Neural cell (in vitro differentiated cells): Measurements from ENCODE around the gene ELOVL2.

ENCODE experiments used
- EP300 ChIP-seq: fragments of 450-650 bp; conservative IDR thresholded peaks from 2 replicates; pipeline ENCODE4 v1.6.1; 2014; ENCODE audit warnings: antibody characterized with exemption, mild to moderate bottlenecking, moderate library complexity; ENCODE audit not compliant: poor library complexity, severe bottlenecking
- TF ChIP-seq, protein P1 (sequence below): fragments of 450-650 bp; IDR thresholded peaks from 2 replicates; pipeline ENCODE4 v1.5.1; 2014; ENCODE audit warnings: antibody characterized with exemption, mild to moderate bottlenecking, moderate library complexity; ENCODE audit not compliant: poor library complexity, severe bottlenecking

GRCh38 chr6:10956776-10957175, 87.3 kb downstream of the ELOVL2 start:
- TF ChIP-seq EP300, result no peak
- TF ChIP-seq, protein P1, sequence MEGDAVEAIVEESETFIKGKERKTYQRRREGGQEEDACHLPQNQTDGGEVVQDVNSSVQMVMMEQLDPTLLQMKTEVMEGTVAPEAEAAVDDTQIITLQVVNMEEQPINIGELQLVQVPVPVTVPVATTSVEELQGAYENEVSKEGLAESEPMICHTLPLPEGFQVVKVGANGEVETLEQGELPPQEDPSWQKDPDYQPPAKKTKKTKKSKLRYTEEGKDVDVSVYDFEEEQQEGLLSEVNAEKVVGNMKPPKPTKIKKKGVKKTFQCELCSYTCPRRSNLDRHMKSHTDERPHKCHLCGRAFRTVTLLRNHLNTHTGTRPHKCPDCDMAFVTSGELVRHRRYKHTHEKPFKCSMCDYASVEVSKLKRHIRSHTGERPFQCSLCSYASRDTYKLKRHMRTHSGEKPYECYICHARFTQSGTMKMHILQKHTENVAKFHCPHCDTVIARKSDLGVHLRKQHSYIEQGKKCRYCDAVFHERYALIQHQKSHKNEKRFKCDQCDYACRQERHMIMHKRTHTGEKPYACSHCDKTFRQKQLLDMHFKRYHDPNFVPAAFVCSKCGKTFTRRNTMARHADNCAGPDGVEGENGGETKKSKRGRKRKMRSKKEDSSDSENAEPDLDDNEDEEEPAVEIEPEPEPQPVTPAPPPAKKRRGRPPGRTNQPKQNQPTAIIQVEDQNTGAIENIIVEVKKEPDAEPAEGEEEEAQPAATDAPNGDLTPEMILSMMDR, result no peak
